Natural killer cell (primary cell): Measurements from ENCODE around the gene PIWIL1. TPM values are rescaled to one million over a fixed set of nuclear protein-coding genes. Genes with fewer than 3 reads are reported as not detected.

Experiments used
- ATAC-seq, 3 donors: fragments of 150-1000 bp in 2 of 3; fragments of 200-7000 bp in 1 of 3; cut with Tn5 transposase; 1 replicate in 1 of 3; 2 replicates in 2 of 3; pipeline ENCODE4 v1.10.0; 2021; ENCODE audit warnings: mild to moderate bottlenecking in 2 of 3, moderate library complexity in 2 of 3
- DNase-seq, 2 donors: peaks; one replicate each; pipeline versions ENCODE4 v3.0.0 to v3.0.0-alpha.2; 2013 to 2021; ENCODE audit warnings: mixed read lengths in 1 of 2
- H3K27ac ChIP-seq: one replicate; pipeline ENCODE4 v1.5.1; 2013; ENCODE audit warnings: mild to moderate bottlenecking, low read length
- H3K27me3 ChIP-seq: one replicate; pipeline ENCODE4 v1.6.1; 2013; ENCODE audit warnings: low read length; ENCODE audit not compliant: control insufficient read depth, insufficient read depth
- H3K36me3 ChIP-seq: one replicate; pipeline ENCODE4 v1.6.1; 2013; ENCODE audit warnings: low read length; ENCODE audit not compliant: control insufficient read depth, insufficient read depth
- H3K4me1 ChIP-seq: one replicate; pipeline ENCODE4 v1.6.1; 2013; ENCODE audit warnings: low read length; ENCODE audit not compliant: control insufficient read depth, insufficient read depth
- H3K4me3 ChIP-seq: one replicate; pipeline ENCODE4 v1.5.1; 2013; ENCODE audit warnings: low read length
- H3K9me3 ChIP-seq: one replicate; pipeline ENCODE4 v1.6.1; 2013; ENCODE audit warnings: low read length; ENCODE audit not compliant: control insufficient read depth, insufficient read depth
- H3K27ac Mint-ChIP-seq, 2 donors: one replicate each; pipeline ENCODE4 v1.8.0; 2022; ENCODE audit warnings: mild to moderate bottlenecking in 2 of 2, mixed read lengths in 2 of 2, moderate library complexity in 1 of 2
- H3K27me3 Mint-ChIP-seq, 2 donors: one replicate each; pipeline ENCODE4 v1.8.0; 2022; ENCODE audit warnings: low read depth in 2 of 2, mixed read lengths in 2 of 2
- H3K36me3 Mint-ChIP-seq: one replicate; pipeline ENCODE4 v1.8.0; 2022; ENCODE audit warnings: mixed read lengths
- H3K4me1 Mint-ChIP-seq, 2 donors: one replicate each; pipeline ENCODE4 v1.8.0; 2022; ENCODE audit warnings: mixed read lengths in 2 of 2
- H3K4me3 Mint-ChIP-seq: one replicate; pipeline ENCODE4 v1.8.0; 2022; ENCODE audit warnings: mild to moderate bottlenecking, moderate library complexity, mixed read lengths
- H3K9me3 Mint-ChIP-seq, 2 donors: one replicate each; pipeline ENCODE4 v1.8.0; 2022; ENCODE audit warnings: mixed read lengths in 2 of 2
- WGBS: methylation state at CpG from one replicate; pipeline ENCODE4 v1.1.7; 2013; ENCODE audit warnings: missing lambda C conversion rate; ENCODE audit not compliant: insufficient coverage; 5-methylcytosine and 5-hydroxymethylcytosine counted together
- intact Hi-C: fragments of 100-400 bp; cut with micrococcal nuclease; formaldehyde crosslinking; loops from one replicate; pipeline ENCODE4 v1.14.2; 2022
- total RNA-seq, 4 donors: library from RNA; stranded (reverse); fragments of 120-200 nt in 1 of 4; gene quantifications; one replicate each; pipeline versions ENCODE4 v1.2.3 to v1.2.4, GENCODE V29; 2013 to 2022
- TF ChIP-seq, protein P1 (sequence below): fragments of 200-600 bp; IDR thresholded peaks from one replicate; pipeline ENCODE4 v1.8.0; 2022; ENCODE audit warnings: antibody characterized with exemption

PIWIL1 gene
- total RNA-seq, 3 donors from 2014 or later (not counting 1 experiment from before 2014, with no cell fraction given), result not detected

DNA sequence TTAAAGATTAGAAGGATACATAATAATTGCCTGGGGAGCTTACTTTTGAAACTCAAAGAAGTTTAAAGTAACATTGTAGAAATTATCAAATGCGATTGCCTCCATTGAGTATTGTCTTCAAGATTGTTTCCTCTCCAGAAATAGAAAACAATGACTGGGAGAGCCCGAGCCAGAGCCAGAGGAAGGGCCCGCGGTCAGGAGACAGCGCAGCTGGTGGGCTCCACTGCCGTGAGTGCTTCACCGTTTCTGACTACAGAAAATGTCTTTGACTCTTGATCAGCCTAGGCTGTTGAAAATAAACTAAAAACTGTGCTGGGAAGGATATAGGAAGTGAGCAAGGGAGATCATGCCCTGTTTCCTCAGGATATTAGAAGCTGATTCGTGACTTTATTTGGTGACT, 4.8 kb downstream of the PIWIL1 start:
- H3K4me3 ChIP-seq, result no peak overlapping the region
- H3K27me3 ChIP-seq, result peaks cover 2% of the 10 kb centered on the region
- TF ChIP-seq, protein P1, sequence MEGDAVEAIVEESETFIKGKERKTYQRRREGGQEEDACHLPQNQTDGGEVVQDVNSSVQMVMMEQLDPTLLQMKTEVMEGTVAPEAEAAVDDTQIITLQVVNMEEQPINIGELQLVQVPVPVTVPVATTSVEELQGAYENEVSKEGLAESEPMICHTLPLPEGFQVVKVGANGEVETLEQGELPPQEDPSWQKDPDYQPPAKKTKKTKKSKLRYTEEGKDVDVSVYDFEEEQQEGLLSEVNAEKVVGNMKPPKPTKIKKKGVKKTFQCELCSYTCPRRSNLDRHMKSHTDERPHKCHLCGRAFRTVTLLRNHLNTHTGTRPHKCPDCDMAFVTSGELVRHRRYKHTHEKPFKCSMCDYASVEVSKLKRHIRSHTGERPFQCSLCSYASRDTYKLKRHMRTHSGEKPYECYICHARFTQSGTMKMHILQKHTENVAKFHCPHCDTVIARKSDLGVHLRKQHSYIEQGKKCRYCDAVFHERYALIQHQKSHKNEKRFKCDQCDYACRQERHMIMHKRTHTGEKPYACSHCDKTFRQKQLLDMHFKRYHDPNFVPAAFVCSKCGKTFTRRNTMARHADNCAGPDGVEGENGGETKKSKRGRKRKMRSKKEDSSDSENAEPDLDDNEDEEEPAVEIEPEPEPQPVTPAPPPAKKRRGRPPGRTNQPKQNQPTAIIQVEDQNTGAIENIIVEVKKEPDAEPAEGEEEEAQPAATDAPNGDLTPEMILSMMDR, result no peak
- intact Hi-C loops, result no loop called here
- WGBS, result 26% methylated on average over 7 of the region's 8 CpGs
- Mint-ChIP-seq H3K27ac (no peak overlapping the region), H3K9me3 (no peaks in the 10 kb centered on the region), H3K27me3 (peaks cover 14 to 25% of the 10 kb centered on the region in 2 donors), H3K36me3 (no peaks in the 10 kb centered on the region), H3K4me3 (no peak overlapping the region), H3K4me1 (no peaks in the 10 kb centered on the region)
- no peak overlapping the region for H3K27ac ChIP-seq
- DNase-seq (no peak), ATAC-seq (no peak)
- H3K9me3 ChIP-seq, result no peaks in the 10 kb centered on the region
- no peaks in the 10 kb centered on the region for H3K36me3 ChIP-seq
- H3K4me1 ChIP-seq, result no peaks in the 10 kb centered on the region

DNA sequence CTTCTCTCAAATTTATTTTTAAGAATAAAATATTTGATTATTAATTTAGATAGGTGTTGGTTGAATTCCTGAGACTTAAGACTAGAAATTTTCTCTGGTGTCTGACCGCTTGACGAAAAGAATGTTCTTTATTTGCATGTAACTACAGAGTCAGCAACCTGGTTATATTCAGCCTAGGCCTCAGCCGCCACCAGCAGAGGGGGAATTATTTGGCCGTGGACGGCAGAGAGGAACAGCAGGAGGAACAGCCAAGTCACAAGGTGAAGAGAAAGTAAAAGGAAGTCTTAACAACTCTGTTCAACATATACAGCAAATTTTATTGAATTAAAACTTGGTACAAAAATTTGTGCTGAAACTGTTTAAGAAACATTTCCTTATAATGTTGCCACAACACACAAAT, 5.2 kb downstream of the PIWIL1 start:
- Histone ChIP-seq H3K36me3 (no peaks in the 10 kb centered on the region), H3K4me1 (no peaks in the 10 kb centered on the region), H3K27ac (no peak overlapping the region), H3K27me3 (peaks cover 2% of the 10 kb centered on the region), H3K4me3 (no peak overlapping the region), H3K9me3 (no peaks in the 10 kb centered on the region)
- H3K27me3 Mint-ChIP-seq, result peaks cover 14 to 25% of the 10 kb centered on the region in 2 donors
- no peaks in the 10 kb centered on the region for H3K36me3 Mint-ChIP-seq
- DNase-seq (no peak), ATAC-seq (no peak)
- no peaks in the 10 kb centered on the region for H3K9me3 Mint-ChIP-seq
- H3K4me3 Mint-ChIP-seq, result no peak overlapping the region
- H3K27ac Mint-ChIP-seq, result no peak overlapping the region
- TF ChIP-seq, protein P1, result no peak
- WGBS, result 81% methylated on average over 5 of the region's 5 CpGs
- intact Hi-C loops, result no loop called here
- no peaks in the 10 kb centered on the region for H3K4me1 Mint-ChIP-seq

DNA sequence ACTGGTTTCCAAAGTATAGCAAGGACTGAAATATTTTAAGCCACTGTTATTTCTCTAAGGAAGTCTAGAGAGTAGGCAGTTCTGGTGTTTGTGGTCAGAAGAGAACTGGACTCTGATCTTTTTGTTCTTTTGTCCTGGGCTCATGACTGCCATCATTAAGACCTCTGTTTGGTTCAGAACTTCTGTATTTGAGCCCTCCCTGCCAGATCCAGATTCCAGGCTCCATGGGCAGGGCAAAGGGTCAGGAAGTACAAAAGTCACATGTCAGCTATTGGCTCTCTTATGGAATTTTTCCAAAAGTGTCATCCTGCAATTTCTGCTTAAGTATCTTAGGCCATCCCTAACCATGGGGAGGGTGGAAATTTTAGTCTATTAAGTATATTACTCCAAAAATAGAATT, 6.8 kb downstream of the PIWIL1 start:
- no peaks in the 10 kb centered on the region for H3K27me3 ChIP-seq
- no peaks in the 10 kb centered on the region for H3K36me3 ChIP-seq
- DNase-seq, result no peak
- intact Hi-C loops, result no loop called here
- H3K4me1 Mint-ChIP-seq, result no peaks in the 10 kb centered on the region
- no peak overlapping the region for H3K27ac Mint-ChIP-seq
- TF ChIP-seq, protein P1, result no peak
- H3K36me3 Mint-ChIP-seq, result no peaks in the 10 kb centered on the region
- H3K4me3 Mint-ChIP-seq, result no peak overlapping the region
- no peaks in the 10 kb centered on the region for H3K9me3 ChIP-seq
- no peaks in the 10 kb centered on the region for H3K4me1 ChIP-seq
- ATAC-seq, result no peak
- peaks cover 14 to 26% of the 10 kb centered on the region in 2 donors for H3K27me3 Mint-ChIP-seq
- no peak overlapping the region for H3K4me3 ChIP-seq
- H3K27ac ChIP-seq, result no peak overlapping the region
- H3K9me3 Mint-ChIP-seq, result no peaks in the 10 kb centered on the region

DNA sequence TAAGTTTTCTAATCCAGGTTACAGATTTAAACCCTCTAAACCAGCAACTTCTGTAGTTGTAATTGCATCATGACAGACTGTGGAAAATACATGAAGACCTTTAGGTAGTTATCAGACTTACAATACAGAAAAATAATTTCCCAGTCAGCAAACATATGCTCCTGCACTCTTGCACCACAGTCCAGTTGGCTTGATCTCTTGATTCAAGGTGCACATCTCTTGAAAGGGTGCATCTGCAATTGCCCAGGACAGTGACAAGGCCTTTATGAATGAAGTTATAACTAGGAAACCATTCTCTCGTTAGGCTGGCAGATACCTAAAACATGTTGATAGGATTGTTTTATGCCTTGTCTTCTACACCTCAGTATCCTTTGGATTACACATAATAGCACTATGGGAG, 7.6 kb downstream of the PIWIL1 start:
- ATAC-seq (no peak), DNase-seq (no peak)
- Mint-ChIP-seq H3K4me3 (no peak overlapping the region), H3K27ac (no peak overlapping the region), H3K27me3 (peaks cover 8 to 26% of the 10 kb centered on the region in 2 donors), H3K9me3 (no peaks in the 10 kb centered on the region), H3K4me1 (no peaks in the 10 kb centered on the region), H3K36me3 (no peaks in the 10 kb centered on the region)
- no peaks in the 10 kb centered on the region for H3K27me3 ChIP-seq
- H3K27ac ChIP-seq, result no peak overlapping the region
- no peaks in the 10 kb centered on the region for H3K4me1 ChIP-seq
- no peaks in the 10 kb centered on the region for H3K36me3 ChIP-seq
- no peaks in the 10 kb centered on the region for H3K9me3 ChIP-seq
- TF ChIP-seq, protein P1, result no peak
- H3K4me3 ChIP-seq, result no peak overlapping the region
- WGBS, result 67% methylated on average over 1 of the region's 1 CpG
- intact Hi-C loops, result no loop called here
